Stimulated activated CD8-positive, alpha-beta memory T cell treated with anti-CD3 and anti-CD28 coated beads, Interleukin-4, amount 100 ng/mL, for 24 hours (primary cell): Measurements from ENCODE around the gene CPA5.
"Not testable (repeated sequence)": the region's sequence is repeated elsewhere in the genome, so short reads cannot be mapped to it uniquely, and the experiment has no call there.

Experiments
- DNase-seq: peaks from one replicate; pipeline ENCODE4 v3.0.0-alpha.2; 2020; ENCODE audit warnings: low read depth

Gene CPA5

GRCh38 chr7:130344271-130344866 is at the start of gene CPA5:
CPA5 (plus strand) TSS chr7:130344816; CDS start chr7:130346486, 1,670 bp downstream.
- no peak for DNase-seq

GRCh38 chr7:130296221-130296951 is 48.2 kb upstream of the CPA5 start:
- no peak for DNase-seq

- no peak for DNase-seq
Observed at GRCh38 chr7:130297628-130298543, 46.7 kb upstream of the CPA5 start.

- no peak for DNase-seq
Observed at GRCh38 chr7:130298544-130299326, 45.9 kb upstream of the CPA5 start.

GRCh38 chr7:130299866-130300265 is 44.8 kb upstream of the CPA5 start:
- no peak for DNase-seq

GRCh38 chr7:130301501-130302020 is 43.1 kb upstream of the CPA5 start:
- DNase-seq, result no peak

GRCh38 chr7:130302649-130303048 is 42.0 kb upstream of the CPA5 start:
- no peak for DNase-seq

- no peak for DNase-seq
Observed at GRCh38 chr7:130303127-130303526, 41.5 kb upstream of the CPA5 start.

GRCh38 chr7:130303551-130303950 is 41.1 kb upstream of the CPA5 start:
- DNase-seq, result no peak

- no peak for DNase-seq
Observed at GRCh38 chr7:130303982-130304381, 40.6 kb upstream of the CPA5 start.

GRCh38 chr7:130304878-130305277 is 39.7 kb upstream of the CPA5 start:
- no peak for DNase-seq

- DNase-seq, result no peak
Observed at GRCh38 chr7:130305433-130306042, 39.1 kb upstream of the CPA5 start.

- no peak for DNase-seq
Observed at GRCh38 chr7:130309986-130310385, 34.6 kb upstream of the CPA5 start.

GRCh38 chr7:130314305-130314704 is 30.3 kb upstream of the CPA5 start:
- no peak for DNase-seq

GRCh38 chr7:130319541-130319940 is 25.1 kb upstream of the CPA5 start:
- no peak for DNase-seq

- DNase-seq, result not testable (repeated sequence)
Observed at GRCh38 chr7:130321542-130322229, 22.9 kb upstream of the CPA5 start.

- no peak for DNase-seq
Observed at GRCh38 chr7:130322615-130323014, 22.0 kb upstream of the CPA5 start.

GRCh38 chr7:130324306-130324943 is 20.2 kb upstream of the CPA5 start:
- no peak for DNase-seq

GRCh38 chr7:130329681-130330080 is 14.9 kb upstream of the CPA5 start:
- no peak for DNase-seq
